Measurements from ENCODE around the gene GALNT16.

DNA sequence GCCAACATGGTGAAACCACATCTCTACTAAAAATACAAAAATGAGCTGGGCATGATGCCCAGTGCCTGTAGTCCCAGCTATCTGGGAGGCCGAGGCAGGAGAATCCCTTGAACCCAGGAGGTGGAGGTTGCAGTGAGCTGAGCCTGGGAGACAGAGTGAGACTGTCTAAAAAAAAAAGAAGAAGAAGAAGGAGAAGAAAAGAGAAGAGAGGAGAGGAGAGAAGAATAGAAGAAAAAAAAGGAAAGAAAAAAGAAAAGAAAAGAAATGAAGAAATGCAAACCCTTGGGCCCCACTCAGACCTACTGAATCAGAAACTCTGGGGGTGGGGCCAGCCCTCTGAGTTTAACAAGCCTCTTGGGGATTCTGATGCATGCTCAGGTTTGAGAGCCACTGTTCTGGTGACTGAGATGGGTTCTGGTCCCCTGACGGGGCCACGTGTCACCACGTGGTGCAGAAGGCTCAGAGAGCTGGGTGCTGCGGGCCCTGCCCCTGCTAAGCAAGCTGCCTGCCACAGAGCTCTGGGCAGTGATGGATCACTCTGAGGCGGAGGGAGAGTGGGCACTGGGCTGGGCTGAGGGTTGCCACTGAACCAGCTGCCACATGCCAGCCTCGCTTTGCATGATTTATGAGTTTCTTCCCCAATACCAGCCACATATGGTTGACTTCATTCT lies 100.6 kb downstream of the GALNT16 start:
- TF ChIP-seq, protein P1, sequence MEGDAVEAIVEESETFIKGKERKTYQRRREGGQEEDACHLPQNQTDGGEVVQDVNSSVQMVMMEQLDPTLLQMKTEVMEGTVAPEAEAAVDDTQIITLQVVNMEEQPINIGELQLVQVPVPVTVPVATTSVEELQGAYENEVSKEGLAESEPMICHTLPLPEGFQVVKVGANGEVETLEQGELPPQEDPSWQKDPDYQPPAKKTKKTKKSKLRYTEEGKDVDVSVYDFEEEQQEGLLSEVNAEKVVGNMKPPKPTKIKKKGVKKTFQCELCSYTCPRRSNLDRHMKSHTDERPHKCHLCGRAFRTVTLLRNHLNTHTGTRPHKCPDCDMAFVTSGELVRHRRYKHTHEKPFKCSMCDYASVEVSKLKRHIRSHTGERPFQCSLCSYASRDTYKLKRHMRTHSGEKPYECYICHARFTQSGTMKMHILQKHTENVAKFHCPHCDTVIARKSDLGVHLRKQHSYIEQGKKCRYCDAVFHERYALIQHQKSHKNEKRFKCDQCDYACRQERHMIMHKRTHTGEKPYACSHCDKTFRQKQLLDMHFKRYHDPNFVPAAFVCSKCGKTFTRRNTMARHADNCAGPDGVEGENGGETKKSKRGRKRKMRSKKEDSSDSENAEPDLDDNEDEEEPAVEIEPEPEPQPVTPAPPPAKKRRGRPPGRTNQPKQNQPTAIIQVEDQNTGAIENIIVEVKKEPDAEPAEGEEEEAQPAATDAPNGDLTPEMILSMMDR (IDR thresholded peaks at IDR 0.05), result no peak
- no peak for TF ChIP-seq POLR2A (IDR thresholded peaks at IDR 0.05)

Measured in heart left ventricle (tissue), 13 donors.